PFSK-1 (cell line): Measurements from ENCODE around the gene LTBP3.

Experiments
- POLR2AphosphoS5 ChIP-seq: IDR thresholded peaks from 2 replicates; pipeline ENCODE4 v1.6.1; 2012; ENCODE audit warnings: low read depth, mild to moderate bottlenecking, control low read depth, low read length, moderate library complexity
- SIN3A ChIP-seq: IDR thresholded peaks from 2 replicates; pipeline ENCODE4 v1.6.1; 2012; ENCODE audit warnings: mild to moderate bottlenecking, low read length, moderate library complexity, borderline replicate concordance; ENCODE audit not compliant: insufficient read depth
- TAF1 ChIP-seq: IDR thresholded peaks from 2 replicates; pipeline ENCODE4 v1.6.1; 2012; ENCODE audit warnings: low read length, control low read depth, borderline replicate concordance; ENCODE audit not compliant: insufficient read depth
- TF ChIP-seq, protein P1 (sequence below), 2 experiments: IDR thresholded peaks; 2 replicates each; pipeline versions ENCODE4 v1.6.1 to v1.8.0; 2011 to 2012; ENCODE audit warnings: low read depth in 2 of 2, low read length in 2 of 2, control low read depth in 1 of 2, inconsistent platforms in 1 of 2, mild to moderate bottlenecking in 1 of 2, moderate library complexity in 1 of 2; ENCODE audit not compliant: insufficient read depth in 1 of 2

DNA sequence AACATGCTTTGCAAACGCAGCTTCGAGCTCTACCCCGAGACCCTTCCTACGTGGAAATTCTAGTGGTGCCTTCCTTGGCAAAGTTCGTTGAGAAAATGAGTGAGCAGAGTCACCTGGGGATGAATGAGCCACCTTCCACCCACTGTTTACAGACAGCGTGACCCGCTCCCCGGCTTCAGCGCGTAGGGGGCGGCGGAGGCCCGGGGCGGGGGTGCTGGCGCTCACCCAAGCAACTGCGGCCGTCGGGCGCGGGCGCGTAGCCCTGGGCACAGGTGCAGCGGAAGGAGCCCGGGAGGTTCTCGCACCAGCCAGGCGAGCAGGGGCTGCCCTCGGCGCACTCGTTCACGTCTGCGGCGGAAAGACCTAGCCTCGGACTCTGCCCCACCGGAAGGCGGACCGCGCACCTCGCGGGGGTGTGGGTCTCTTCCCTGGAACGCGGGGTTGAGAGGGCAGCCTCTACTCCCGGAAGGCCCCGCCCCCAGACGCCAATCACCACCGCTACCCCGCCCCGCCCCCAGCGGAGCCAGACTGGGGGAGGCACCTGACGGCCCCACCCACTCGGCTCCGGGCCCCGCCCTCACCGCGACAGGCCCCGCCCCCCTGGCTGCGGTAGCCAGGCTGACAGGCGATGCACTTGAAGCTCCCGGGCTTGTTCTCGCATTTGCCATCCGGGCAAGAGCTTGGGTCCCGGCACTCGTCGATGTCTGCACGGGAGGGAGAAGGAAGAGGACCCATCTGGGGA lies 11.8 kb downstream of the LTBP3 start:
- TF ChIP-seq, protein P1, sequence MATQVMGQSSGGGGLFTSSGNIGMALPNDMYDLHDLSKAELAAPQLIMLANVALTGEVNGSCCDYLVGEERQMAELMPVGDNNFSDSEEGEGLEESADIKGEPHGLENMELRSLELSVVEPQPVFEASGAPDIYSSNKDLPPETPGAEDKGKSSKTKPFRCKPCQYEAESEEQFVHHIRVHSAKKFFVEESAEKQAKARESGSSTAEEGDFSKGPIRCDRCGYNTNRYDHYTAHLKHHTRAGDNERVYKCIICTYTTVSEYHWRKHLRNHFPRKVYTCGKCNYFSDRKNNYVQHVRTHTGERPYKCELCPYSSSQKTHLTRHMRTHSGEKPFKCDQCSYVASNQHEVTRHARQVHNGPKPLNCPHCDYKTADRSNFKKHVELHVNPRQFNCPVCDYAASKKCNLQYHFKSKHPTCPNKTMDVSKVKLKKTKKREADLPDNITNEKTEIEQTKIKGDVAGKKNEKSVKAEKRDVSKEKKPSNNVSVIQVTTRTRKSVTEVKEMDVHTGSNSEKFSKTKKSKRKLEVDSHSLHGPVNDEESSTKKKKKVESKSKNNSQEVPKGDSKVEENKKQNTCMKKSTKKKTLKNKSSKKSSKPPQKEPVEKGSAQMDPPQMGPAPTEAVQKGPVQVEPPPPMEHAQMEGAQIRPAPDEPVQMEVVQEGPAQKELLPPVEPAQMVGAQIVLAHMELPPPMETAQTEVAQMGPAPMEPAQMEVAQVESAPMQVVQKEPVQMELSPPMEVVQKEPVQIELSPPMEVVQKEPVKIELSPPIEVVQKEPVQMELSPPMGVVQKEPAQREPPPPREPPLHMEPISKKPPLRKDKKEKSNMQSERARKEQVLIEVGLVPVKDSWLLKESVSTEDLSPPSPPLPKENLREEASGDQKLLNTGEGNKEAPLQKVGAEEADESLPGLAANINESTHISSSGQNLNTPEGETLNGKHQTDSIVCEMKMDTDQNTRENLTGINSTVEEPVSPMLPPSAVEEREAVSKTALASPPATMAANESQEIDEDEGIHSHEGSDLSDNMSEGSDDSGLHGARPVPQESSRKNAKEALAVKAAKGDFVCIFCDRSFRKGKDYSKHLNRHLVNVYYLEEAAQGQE (IDR thresholded peaks at IDR 0.05; ENCODE audit: insufficient read depth in 1 of 2, low read depth in 2 of 2, low read length in 2 of 2) = no peak
- no peak for TF ChIP-seq TAF1
- no peak for TF ChIP-seq SIN3A
- no peak for TF ChIP-seq POLR2AphosphoS5
